AG04449 (cell line): ENCODE results near the gene CDK8.
A peak's percentile ranks its signal among the peaks of the same experiment; 100 is the strongest.
"Not testable (repeated sequence)": the region's sequence is repeated elsewhere in the genome, so short reads cannot be mapped to it uniquely, and the experiment has no call there.

Source experiments
- CTCF ChIA-PET: fragments of 350-600 bp; formaldehyde crosslinking; extraction: SDS; loops from one replicate; lab custom pipeline; 2021; ENCODE audit warnings: antibody characterized with exemption; lab: Yijun Ruan, JAX
- POLR2A ChIA-PET: fragments of 400-600, 350-600 bp; formaldehyde crosslinking; extraction: SDS; loops from one replicate; lab custom pipeline; 2020; ENCODE audit warnings: antibody characterized with exemption, inconsistent platforms; lab: Yijun Ruan, JAX
- DNase-seq: peaks from one replicate; pipeline ENCODE4 v3.0.0-alpha.2; 2010; ENCODE audit warnings: low read depth, low spot score
- H3K4me3 ChIP-seq: 2 replicates; pipeline ENCODE4 v1.5.1; 2011; ENCODE audit warnings: low read depth, mild to moderate bottlenecking, control low read depth, low read length
- CTCF ChIP-seq: IDR thresholded peaks from one replicate; pipeline ENCODE4 v1.5.1; 2011; ENCODE audit warnings: mild to moderate bottlenecking, moderate library complexity, low read length, control low read depth, inconsistent platforms; ENCODE audit not compliant: insufficient read depth; ENCODE audit errors: missing control alignments

The CDK8 gene

GRCh38 chr13:26272621-26273020, 18.7 kb downstream of the CDK8 start:
- no peak for TF ChIP-seq CTCF
- ChIA-PET POLR2A (no interaction called here), CTCF (no interaction called here)
- H3K4me3 ChIP-seq, result no peak overlapping the region
- DNase-seq, result no peak

- no peak for TF ChIP-seq CTCF
- no peak overlapping the region for H3K4me3 ChIP-seq
- peak; percentile 58 for DNase-seq
- POLR2A ChIA-PET, result no interaction called here
- CTCF ChIA-PET, result interaction anchor here (1.2 kb wide), 1 partner anchor 133 kb away, joined by 3 read pairs; no protein-coding TSS in a partner anchor
Measured at GRCh38 chr13:26280295-26280694, 26.4 kb downstream of the CDK8 start.

GRCh38 chr13:26280822-26281221, 26.9 kb downstream of the CDK8 start:
- ChIA-PET POLR2A (no interaction called here), CTCF (interaction anchor here (1.1 kb wide), 1 partner anchor 312 kb away, joined by 3 read pairs; no protein-coding TSS in a partner anchor)
- TF ChIP-seq CTCF, result no peak
- DNase-seq, result no peak
- H3K4me3 ChIP-seq, result no peak overlapping the region

DNA sequence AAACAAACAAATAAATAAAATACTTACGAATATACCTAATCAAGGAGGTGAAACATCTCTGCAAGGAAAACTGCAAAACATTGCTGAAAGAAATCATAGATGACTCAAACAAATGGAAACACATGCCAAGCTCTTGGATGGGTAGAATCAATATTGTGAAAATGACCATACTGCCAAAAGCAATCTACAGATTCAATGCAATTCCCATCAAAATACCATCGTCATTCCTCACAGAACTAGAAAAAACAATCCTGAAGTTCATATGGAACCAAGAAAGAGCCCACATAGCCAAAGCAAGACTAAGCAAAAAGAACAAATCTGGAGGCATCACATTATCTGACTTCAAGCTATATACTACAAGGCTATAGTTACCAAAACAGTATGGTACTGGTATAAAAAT, 32.0 kb downstream of the CDK8 start:
- H3K4me3 ChIP-seq, POLR2A ChIA-PET, CTCF ChIA-PET: not testable (repeated sequence)
- peak; percentile 31 for DNase-seq

GRCh38 chr13:26288838-26289237, 34.9 kb downstream of the CDK8 start:
- POLR2A ChIA-PET, DNase-seq, CTCF ChIA-PET: not testable (repeated sequence)

GRCh38 chr13:26295812-26296211, 41.9 kb downstream of the CDK8 start:
- DNase-seq, result no peak
- ChIA-PET CTCF (no interaction called here), POLR2A (no interaction called here)
- no peak for TF ChIP-seq CTCF
- H3K4me3 ChIP-seq, result no peak overlapping the region

More at GRCh38 chr13:26288838-26289237, 34.9 kb downstream of the CDK8 start:
- not testable (repeated sequence) for H3K4me3 ChIP-seq

- POLR2A ChIA-PET, result no interaction called here
- no peak for DNase-seq
- H3K4me3 ChIP-seq, result no peak overlapping the region
- no peak for TF ChIP-seq CTCF
- CTCF ChIA-PET, result interaction anchor here (1.2 kb wide), 1 partner anchor 115 kb away, joined by 3 read pairs; no protein-coding TSS in a partner anchor
Measured at GRCh38 chr13:26299168-26299750, 45.3 kb downstream of the CDK8 start.
